HL-60 (cell line): ENCODE results near the gene FGD5.

Experiments used
- DNase-seq, 2 experiments: peaks; one replicate each; pipeline ENCODE4 v3.0.0-alpha.2; 2010 to 2020; ENCODE audit warnings: low read depth in 1 of 2, low spot score in 1 of 2
- H3K27ac ChIP-seq: fragments of 250-450 bp; sonication (Bioruptor Pico); replicated peaks from 2 replicates; pipeline ENCODE4 v1.5.1; 2020; ENCODE audit warnings: mild to moderate bottlenecking, moderate library complexity
- H3K27me3 ChIP-seq: fragments of 250-450 bp; sonication (Bioruptor Pico); 2 replicates; pipeline ENCODE4 v1.5.1; 2021; ENCODE audit warnings: mild to moderate bottlenecking, moderate library complexity; ENCODE audit not compliant: insufficient read depth, poor library complexity, severe bottlenecking
- H3K4me3 ChIP-seq: replicated peaks from 2 replicates; pipeline ENCODE4 v1.5.1; 2011; ENCODE audit warnings: mild to moderate bottlenecking, control low read depth, low read length; ENCODE audit not compliant: insufficient read depth
- CTCF ChIP-seq: IDR thresholded peaks from one replicate; pipeline ENCODE4 v1.5.1; 2011; ENCODE audit warnings: low read length, control low read depth, inconsistent platforms; ENCODE audit not compliant: insufficient read depth
- GABPA ChIP-seq: IDR thresholded peaks from 2 replicates; pipeline ENCODE4 v1.6.1; 2012; ENCODE audit warnings: low read depth
- POLR2AphosphoS5 ChIP-seq: IDR thresholded peaks from 2 replicates; pipeline ENCODE4 v1.6.1; 2012; ENCODE audit warnings: low read depth
- REST ChIP-seq: IDR thresholded peaks from 2 replicates; pipeline ENCODE4 v1.6.1; 2012; ENCODE audit warnings: low read depth; ENCODE audit not compliant: insufficient replicate concordance
- SPI1 ChIP-seq: IDR thresholded peaks from 2 replicates; pipeline ENCODE4 v1.6.1; 2012; ENCODE audit warnings: low read depth, mild to moderate bottlenecking, borderline replicate concordance

FGD5 gene

GRCh38 chr3:14875411-14876175, 56.8 kb downstream of the FGD5 start:
- Histone ChIP-seq H3K27me3 (no peaks in the 10 kb centered on the region), H3K4me3 (no peak overlapping the region), H3K27ac (no peak overlapping the region)
- no peak for DNase-seq
- no peak for TF ChIP-seq POLR2AphosphoS5
- no peak for TF ChIP-seq SPI1
- TF ChIP-seq GABPA, result no peak
- no peak for TF ChIP-seq CTCF
- no peak for TF ChIP-seq REST

GRCh38 chr3:14876921-14877333, 58.2 kb downstream of the FGD5 start:
- DNase-seq, result no peak
- Histone ChIP-seq H3K27me3 (no peaks in the 10 kb centered on the region), H3K27ac (no peak overlapping the region), H3K4me3 (no peak overlapping the region)
- TF ChIP-seq POLR2AphosphoS5 (no peak), GABPA (no peak), CTCF (no peak), REST (no peak), SPI1 (no peak)

- no peak for DNase-seq
- Histone ChIP-seq H3K27ac (no peak overlapping the region), H3K4me3 (no peak overlapping the region)
Observed at GRCh38 chr3:14877469-14877868, 58.7 kb downstream of the FGD5 start.

More at GRCh38 chr3:14877469-14877868, 58.7 kb downstream of the FGD5 start:
- H3K27me3 ChIP-seq, result no peaks in the 10 kb centered on the region
- no peak for TF ChIP-seq SPI1
- no peak for TF ChIP-seq GABPA
- no peak for TF ChIP-seq REST
- no peak for TF ChIP-seq CTCF
- TF ChIP-seq POLR2AphosphoS5, result no peak
